ENCODE results near the gene NTN3.

NTN3 gene

DNA sequence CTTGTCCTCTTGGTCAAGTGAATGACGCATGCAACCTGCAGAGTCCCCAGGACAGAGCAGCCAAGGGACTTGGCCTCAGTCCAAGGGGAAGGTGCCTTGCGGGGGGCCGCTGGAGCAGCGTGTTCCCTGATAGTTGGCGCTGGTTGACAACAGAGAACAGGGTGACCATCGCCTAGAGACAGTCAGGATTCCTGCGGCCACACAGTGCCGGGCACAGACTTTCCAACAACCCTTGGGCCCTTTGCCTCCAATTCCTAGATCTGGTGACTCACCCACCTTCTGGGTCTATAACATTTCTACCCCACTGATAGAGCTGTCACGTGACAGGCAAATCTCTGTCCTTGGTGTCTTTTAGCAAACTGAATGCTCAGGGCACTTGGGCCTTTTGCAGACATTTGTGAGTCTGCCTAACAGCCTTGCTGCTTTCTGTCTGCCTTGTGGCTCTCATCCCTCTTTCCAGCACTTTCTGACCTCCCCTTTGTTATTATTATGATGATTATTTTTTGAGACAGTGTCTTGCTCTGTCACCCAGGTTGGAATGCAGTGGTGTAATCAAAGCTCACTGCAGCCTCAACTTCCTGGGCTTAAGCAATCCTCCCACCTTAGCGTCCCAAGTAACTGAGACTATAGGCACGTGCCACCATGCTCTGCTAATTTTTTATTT, 23.0 kb upstream of the NTN3 start:
- H3K27ac ChIP-seq: no peak overlapping the region
- TF ChIP-seq, protein P1, sequence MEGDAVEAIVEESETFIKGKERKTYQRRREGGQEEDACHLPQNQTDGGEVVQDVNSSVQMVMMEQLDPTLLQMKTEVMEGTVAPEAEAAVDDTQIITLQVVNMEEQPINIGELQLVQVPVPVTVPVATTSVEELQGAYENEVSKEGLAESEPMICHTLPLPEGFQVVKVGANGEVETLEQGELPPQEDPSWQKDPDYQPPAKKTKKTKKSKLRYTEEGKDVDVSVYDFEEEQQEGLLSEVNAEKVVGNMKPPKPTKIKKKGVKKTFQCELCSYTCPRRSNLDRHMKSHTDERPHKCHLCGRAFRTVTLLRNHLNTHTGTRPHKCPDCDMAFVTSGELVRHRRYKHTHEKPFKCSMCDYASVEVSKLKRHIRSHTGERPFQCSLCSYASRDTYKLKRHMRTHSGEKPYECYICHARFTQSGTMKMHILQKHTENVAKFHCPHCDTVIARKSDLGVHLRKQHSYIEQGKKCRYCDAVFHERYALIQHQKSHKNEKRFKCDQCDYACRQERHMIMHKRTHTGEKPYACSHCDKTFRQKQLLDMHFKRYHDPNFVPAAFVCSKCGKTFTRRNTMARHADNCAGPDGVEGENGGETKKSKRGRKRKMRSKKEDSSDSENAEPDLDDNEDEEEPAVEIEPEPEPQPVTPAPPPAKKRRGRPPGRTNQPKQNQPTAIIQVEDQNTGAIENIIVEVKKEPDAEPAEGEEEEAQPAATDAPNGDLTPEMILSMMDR (conservative IDR thresholded peaks at IDR 0.05): no peak
- TF ChIP-seq ZFX (IDR thresholded peaks at IDR 0.05): no peak

DNA sequence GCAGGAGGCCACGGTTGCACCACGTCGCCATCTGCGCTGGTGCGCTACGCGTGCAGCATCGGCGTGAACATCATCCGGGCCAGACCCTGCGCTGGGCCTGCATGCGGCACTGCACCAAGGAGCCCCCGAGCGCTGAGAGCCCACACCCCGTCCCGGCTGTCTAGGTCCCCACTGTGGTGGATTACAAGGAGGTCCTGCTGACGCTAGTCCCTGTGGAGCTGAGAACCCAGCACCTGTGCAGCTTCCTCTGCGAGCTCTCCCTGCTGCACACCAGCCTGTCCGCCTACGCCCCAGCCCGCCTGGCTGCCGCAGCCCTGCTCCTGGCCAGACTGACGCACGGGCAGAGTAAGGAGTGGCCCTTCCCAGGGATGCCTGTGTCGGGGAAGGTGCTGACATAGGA, 22.0 kb upstream of the NTN3 start:
- no peak overlapping the region for H3K27ac ChIP-seq
- TF ChIP-seq ZFX (IDR thresholded peaks at IDR 0.05): no peak
- TF ChIP-seq, protein P1 (conservative IDR thresholded peaks at IDR 0.05): no peak

DNA sequence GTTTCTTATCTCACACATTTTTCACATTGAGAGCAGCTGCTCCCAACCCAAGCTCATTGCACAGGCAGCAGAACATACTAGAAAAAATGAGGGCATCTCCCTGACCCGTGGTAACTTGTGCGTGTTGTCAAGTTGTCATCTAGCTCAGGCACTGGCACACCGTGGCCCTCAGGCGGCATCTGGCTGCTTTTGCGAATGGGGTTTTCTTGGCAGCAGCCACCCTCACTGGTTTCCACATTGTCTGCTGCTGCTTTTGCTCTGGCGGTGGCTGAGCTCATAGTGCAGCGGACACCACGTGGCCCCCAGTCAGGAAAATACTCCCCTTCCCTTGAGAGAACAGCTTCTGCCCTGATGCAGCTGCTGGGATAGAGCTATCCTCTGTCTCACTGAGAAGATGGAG, 20.6 kb upstream of the NTN3 start:
- no peak overlapping the region for H3K27ac ChIP-seq

DNA sequence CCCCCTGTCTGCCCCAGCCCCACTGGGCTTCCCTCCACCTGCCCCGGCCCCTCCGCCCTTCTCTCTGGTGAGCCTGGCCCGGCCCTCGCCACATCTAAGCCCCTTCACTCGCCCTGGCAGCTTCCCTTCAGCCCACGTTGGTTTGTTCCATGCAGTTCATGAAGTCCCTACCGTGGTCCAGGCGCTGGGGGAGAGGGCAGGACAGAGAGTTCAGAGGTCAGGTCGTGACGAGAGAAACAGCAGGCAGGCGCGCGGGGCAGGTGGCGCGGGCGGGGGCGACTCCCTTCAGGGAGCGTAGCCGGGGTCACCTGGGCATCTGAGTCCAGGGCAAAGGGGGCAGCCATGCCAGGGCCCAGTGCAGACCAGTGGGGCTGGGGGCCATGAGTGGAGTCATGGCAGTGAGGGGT, 20.1 kb upstream of the NTN3 start:
- no peak overlapping the region for H3K27ac ChIP-seq
- TF ChIP-seq ZFX (IDR thresholded peaks at IDR 0.05): no peak
- TF ChIP-seq, protein P1 (conservative IDR thresholded peaks at IDR 0.05): no peak

More for the DNA sequence above, 20.6 kb upstream of the NTN3 start:
- TF ChIP-seq, protein P1 (conservative IDR thresholded peaks at IDR 0.05): no peak
- TF ChIP-seq ZFX (IDR thresholded peaks at IDR 0.05): no peak

DNA sequence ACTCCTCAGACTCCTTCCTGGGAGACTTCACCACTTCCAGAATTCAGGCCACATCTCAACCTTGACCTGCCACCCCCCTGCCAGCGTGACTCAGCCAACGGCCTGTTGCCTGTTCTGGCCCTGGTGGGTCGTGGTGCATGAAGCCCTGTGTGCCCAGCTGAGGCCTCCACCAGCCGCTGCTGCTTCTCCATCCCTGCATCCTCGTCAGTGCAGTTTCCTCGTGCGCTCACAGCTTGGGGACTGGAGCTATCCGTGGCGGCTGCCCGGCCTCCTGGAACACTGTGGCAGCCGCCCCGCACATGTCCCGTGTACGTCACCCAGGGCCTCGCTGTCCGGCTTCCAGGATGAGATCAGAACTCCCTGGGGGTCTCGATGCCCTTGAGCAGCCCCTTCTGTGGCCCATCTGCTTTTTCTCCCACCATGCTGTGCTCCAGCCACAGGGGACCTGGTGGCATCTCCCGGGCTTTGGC, 19.2 kb upstream of the NTN3 start:
- H3K27ac ChIP-seq: no peak overlapping the region

DNA sequence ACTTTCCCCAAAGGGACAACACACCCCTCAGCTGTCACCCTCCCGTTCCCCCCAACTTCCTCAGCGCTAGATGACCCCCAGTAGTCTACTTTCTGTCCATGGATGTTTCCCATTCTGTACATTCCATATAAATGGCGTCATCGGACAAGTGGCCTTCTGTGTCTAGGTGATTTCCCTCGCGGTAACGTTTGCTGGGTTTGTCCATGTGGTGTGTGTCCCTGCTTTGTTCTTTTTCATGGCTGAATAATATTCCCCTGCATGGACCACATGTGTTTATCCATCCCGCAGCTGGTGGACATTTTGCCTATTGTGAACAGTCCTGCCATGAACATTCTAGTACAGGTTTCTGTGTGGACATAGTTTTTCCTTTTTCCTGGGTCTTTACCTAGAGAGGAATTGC, 18.4 kb upstream of the NTN3 start:
- no peak overlapping the region for H3K27ac ChIP-seq
- TF ChIP-seq, protein P1 (conservative IDR thresholded peaks at IDR 0.05): no peak
- TF ChIP-seq ZFX (IDR thresholded peaks at IDR 0.05): no peak

More for the DNA sequence above, 19.2 kb upstream of the NTN3 start:
- TF ChIP-seq, protein P1 (conservative IDR thresholded peaks at IDR 0.05): no peak
- TF ChIP-seq ZFX (IDR thresholded peaks at IDR 0.05): no peak

DNA sequence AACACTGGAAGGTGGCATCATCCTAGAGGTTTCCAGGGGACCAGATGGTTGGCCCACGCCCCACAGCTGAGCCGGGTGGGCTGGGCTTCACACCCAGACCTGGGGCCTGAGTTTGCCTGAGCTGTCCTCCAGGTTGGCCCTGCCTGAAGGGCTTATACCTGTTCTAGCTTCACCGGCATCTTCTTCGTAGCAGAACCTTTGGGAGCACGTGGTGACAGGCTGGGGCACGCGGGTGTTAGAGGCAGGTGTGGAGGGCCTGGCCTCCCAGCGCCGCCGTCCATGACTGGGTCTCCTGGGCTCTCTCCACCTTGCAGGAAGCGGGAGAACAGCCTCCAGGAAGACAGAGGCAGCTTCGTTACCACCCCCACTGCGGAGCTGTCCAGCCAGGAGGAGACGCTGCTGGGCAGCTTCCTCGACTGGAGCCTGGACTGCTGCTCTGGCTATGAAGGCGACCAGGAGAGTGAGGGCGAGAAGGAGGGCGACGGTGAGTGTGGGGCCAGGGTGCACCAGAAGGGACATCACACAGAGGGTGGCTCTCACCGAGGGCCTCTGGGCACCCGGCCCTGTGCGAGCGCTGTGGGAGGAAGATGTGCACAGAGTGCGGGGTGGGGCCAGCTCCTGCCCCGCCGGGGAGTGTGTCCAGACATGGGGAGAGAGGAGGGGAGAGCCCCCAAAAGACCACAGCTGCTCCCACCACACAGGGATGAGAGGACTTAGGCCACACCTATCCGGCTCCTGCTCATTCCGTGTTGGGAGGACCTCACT, 15.8 kb upstream of the NTN3 start:
- TF ChIP-seq, protein P1 (conservative IDR thresholded peaks at IDR 0.05): no peak
- no peak for TF ChIP-seq ZFX (IDR thresholded peaks at IDR 0.05)
- no peak overlapping the region for H3K27ac ChIP-seq

All from C4-2B (cell line).